HG03469 (cell line): Measurements from ENCODE around the gene TXN2.
"Not testable (repeated sequence)": the region's sequence is repeated elsewhere in the genome, so short reads cannot be mapped to it uniquely, and the experiment has no call there.

Experiments used
- ATAC-seq: cut with Tn5 transposase; IDR thresholded peaks from one replicate; pipeline ENCODE4 v1.9.1; 2021; ENCODE audit warnings: mild to moderate bottlenecking, moderate library complexity, moderate number of reproducible peaks; ENCODE audit not compliant: unreplicated experiment

The TXN2 gene

GRCh38 chr22:36432592-36433317 is 48.7 kb downstream of the TXN2 start:
- no peak for ATAC-seq

- ATAC-seq, result no peak
Observed at GRCh38 chr22:36431977-36432376, 49.5 kb downstream of the TXN2 start.

GRCh38 chr22:36430863-36431262 is 50.6 kb downstream of the TXN2 start:
- no peak for ATAC-seq

GRCh38 chr22:36427952-36428351 is 53.5 kb downstream of the TXN2 start:
- ATAC-seq, result not testable (repeated sequence)

DNA sequence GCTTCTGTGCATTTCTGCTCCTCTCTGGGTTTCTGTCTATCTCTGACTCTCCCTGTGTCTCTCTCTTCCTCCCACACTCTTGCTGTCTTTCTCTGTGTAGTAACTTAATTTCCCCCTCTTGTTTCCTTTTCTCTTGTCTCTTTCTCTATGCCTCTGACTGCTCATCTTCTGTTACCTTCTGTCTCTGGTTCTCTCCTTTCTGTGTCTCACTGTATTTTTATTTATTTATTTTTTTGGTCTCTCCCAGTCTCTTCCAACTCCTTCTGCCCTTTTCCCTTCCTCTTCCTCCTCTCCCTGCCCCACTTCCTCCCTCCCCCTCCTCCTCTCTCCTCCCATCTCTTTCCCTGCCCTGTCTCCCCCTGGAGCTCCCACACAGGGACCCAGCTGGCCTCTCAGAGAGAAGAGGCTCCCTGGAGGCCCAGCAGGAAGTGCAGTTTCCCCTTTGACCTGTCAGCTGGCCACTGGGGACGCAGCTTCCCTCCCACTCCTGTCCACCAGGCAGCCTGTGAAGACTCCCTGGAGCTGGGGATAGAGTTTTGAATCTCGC is 55.4 kb downstream of the TXN2 start:
- ATAC-seq, result no peak

DNA sequence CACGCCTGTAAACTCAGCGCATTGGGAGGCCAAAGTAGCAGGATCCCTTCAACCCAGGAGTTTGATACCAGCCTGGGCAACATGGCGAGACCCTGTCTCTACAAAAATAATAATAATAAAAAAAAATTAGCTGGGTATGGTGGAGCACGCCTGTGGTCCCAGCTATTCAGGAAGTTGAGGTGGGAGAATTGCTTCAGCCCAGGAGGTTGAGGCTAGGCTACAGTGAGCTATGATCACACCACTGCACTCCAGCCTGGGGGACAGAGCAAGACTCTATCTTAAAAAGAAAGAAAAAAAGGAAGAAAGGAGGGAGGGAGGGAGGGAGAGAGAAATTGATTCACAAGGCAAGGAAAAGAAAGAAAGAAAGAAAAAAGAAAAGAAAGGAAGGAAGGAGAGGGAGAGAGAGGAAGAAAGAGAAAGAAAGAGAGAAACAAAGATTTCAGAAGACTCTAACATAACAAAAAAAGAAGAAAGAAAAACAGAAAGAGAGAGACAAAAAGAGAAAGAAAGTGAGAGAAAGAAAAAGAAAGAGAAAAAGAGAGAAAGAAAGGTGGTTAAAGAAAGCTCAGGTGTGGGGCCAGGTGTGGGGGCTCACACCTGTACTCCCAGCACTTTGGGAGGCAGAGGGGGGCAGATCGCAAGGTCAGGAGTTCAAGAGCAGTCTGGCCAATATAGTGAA is 56.4 kb downstream of the TXN2 start:
- no peak for ATAC-seq

DNA sequence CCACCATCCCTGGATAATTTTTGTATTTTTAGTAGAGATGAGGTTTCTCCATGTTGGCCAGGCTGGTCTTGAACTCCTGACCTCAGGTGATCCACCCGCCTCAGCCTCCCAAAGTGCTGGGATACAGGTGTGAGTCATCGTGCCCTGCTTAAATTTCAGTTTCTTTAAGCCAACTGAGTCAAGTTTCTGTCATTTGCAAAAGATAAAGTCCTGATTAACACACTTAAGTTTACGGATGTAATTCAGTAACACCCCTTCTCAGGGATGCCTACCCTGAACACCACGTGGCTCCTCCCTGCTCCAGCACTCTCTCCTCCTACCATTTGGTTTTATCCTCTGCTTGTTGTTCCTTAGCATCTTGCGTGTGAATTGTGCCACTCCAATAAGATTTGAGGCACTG is 57.0 kb downstream of the TXN2 start:
- ATAC-seq, result not testable (repeated sequence)

GRCh38 chr22:36423461-36424404 is 57.7 kb downstream of the TXN2 start:
- no peak for ATAC-seq

DNA sequence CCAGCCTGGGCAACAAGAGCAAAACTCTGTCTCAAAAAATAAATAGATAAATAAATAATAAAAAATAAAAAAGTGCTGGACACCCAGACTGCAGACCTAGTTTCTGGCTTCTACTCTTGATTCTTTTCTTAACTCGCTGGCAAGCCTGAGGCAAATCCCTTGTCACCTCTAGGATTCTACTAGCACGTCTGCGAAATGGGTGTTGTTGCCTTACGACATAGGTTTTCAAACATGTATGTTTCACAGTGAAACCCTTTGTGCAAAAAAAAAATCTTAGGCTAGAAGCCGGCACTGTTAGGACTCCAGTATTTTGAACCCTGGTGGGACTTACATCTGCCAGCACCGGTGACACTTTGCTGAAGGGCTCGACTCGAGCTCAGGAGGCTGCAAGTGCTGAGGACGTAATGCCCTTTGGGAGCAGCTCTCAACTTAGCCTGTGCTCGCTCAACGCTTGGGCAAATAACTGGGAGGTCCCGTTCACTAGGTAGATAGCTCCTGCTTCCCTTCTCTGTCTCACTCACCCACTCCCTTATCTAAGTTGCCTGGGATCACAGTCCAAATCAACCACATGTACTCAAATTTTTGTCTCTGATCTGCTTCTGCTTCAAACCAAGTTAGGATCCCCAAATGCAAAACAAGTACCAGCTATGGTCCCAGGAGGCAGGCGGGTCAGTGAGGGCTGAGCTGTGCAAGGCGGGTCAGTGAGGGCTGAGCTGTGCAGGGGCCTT is 59.0 kb downstream of the TXN2 start:
- ATAC-seq, result no peak

DNA sequence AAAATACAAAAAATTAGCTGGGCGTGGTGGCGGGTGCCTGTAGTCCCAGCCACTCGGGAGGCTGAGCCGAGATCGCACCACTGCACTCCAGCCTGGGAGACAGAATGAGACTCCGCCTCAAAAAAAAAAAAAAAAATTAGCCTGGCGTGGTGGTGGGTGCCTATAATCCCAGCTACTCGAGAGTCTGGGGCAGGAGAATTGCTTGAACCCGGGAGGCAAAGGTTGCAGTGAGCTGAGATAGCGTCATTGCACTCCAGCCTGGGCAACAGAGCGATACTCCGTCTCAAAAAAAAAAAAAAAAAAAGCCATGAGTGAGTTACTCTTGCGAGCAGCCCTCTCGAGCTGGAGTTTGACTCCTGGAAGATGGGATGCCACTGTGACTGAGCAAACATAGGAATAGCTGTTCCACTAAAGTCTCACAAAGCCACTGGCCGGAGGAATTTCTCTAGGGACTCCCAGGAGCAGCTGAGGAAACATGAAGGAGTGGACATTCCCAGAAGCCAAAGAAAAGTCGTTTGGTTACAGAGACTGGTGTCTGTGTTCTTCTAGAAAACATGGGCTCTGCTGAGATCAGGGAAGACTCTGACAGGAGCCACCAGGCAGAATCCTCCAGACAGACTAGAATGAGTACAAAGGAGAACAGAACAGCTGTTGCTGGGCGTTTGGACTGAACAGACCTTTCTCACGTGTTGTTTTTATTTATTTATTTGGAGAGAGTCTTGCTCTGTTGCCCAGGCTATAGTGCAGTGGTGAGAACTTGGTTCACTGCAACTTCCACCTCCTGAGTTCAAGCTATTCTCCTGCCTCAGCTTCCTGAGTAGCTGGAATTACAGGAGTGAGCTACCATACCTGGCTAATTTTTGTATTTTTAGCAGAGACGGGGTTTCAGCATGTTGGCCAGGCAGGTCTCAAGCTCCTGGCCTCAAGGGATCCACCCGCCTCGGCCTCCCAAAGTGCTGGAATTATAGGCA is 61.2 kb downstream of the TXN2 start:
- ATAC-seq, result no peak

DNA sequence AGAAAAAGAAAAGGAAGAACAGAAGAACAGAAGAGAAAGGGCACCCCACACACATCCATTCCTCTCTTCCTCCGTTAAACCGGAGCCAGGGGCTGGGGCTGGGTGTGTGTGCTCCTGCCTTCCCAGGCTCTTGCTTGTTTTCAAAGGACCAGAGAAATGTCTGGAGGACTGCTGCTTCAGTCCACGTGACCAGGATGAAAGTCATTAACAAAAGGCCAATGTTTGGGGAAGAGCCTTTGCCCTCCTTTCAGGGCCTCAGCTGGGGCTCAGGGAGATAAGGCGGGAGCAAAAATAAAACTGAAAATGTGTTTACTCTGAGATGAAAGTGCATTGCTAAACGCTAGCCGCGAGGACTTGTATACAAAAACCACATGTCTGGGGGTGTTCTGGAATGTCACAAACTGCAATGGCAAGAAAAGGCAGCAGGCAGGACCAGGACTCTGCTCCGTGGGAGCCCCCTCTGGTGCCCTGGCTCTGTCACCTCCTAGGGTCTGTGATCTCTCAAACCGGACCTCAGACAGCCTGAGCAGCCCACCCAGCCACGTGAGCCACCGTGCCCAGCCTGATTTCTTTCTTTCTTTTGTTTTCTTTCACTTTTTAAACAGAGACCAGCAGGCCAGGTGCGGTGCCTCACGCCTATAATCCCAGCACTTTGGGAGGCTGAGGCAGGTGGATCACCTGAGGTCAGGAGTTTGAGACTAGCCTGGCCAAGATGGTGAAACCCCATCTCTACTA is 62.1 kb downstream of the TXN2 start:
- ATAC-seq, result no peak

DNA sequence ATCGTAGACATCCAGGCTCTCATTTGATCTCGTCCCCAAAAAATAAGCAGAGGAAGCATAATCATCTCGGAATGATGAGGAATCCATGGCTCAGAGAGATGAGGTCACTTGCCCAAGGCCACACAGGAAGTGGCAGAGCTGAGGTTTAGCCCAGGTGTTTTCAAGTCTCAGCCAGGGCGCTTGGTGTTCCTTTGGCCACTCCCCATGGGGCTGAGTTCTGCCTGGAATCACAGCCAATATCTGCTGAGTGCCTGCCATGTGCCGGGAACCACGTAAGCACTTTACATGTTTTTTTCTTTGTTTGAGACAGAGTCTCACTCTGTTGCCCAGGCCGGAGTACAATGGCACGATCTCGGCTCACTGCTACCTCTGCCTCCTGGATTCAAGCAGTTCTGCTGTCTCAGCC is 64.2 kb downstream of the TXN2 start:
- no peak for ATAC-seq
